Endodermal cell (in vitro differentiated cells): ENCODE results near the gene RBFOX1. TPM values are rescaled to one million over a fixed set of nuclear protein-coding genes. Genes with fewer than 3 reads are reported as not detected.

Source experiments
- DNase-seq: peaks from one replicate; pipeline ENCODE4 v3.0.0-alpha.2; 2017
- H3K27ac ChIP-seq: 2 replicates; pipeline ENCODE4 v1.5.1; 2013; ENCODE audit warnings: mild to moderate bottlenecking, low read depth, low read length, moderate library complexity
- H3K27me3 ChIP-seq: 2 replicates; pipeline ENCODE4 v1.6.1; 2013; ENCODE audit warnings: mild to moderate bottlenecking, low read length, moderate library complexity; ENCODE audit not compliant: insufficient read depth, control insufficient read depth, poor library complexity, severe bottlenecking
- H3K36me3 ChIP-seq: 2 replicates; pipeline ENCODE4 v1.7.0; 2013; ENCODE audit warnings: mild to moderate bottlenecking, low read length, moderate library complexity; ENCODE audit not compliant: control insufficient read depth, insufficient read depth
- H3K4me1 ChIP-seq: one replicate; pipeline ENCODE4 v1.7.0; 2013; ENCODE audit warnings: low read length; ENCODE audit not compliant: control insufficient read depth, insufficient read depth
- H3K4me3 ChIP-seq: 2 replicates; pipeline ENCODE4 v1.5.1; 2013; ENCODE audit warnings: mild to moderate bottlenecking, low read length, moderate library complexity
- H3K9ac ChIP-seq: 2 replicates; pipeline ENCODE4 v1.6.1; 2013; ENCODE audit warnings: mild to moderate bottlenecking, low read length, moderate library complexity; ENCODE audit not compliant: poor library complexity, severe bottlenecking; ENCODE audit errors: extremely low read depth
- H3K9me3 ChIP-seq: 2 replicates; pipeline ENCODE4 v1.6.1; 2013; ENCODE audit warnings: mild to moderate bottlenecking, low read length, moderate library complexity; ENCODE audit not compliant: control insufficient read depth
- H3K27ac Mint-ChIP-seq: 2 replicates; pipeline ENCODE4 v1.8.0; 2020; ENCODE audit warnings: mixed read lengths
- H3K27me3 Mint-ChIP-seq: 2 replicates; pipeline ENCODE4 v1.8.0; 2021; ENCODE audit warnings: mild to moderate bottlenecking, mixed read lengths; ENCODE audit not compliant: insufficient read depth
- H3K36me3 Mint-ChIP-seq: 2 replicates; pipeline ENCODE4 v1.8.0; 2020; ENCODE audit warnings: low read depth, mixed read lengths
- H3K4me1 Mint-ChIP-seq: 2 replicates; pipeline ENCODE4 v1.8.0; 2020; ENCODE audit warnings: mixed read lengths
- H3K4me3 Mint-ChIP-seq: 2 replicates; pipeline ENCODE4 v1.8.0; 2020; ENCODE audit warnings: mild to moderate bottlenecking, moderate library complexity, mixed read lengths
- H3K9me3 Mint-ChIP-seq: 2 replicates; pipeline ENCODE4 v1.8.0; 2020; ENCODE audit warnings: mild to moderate bottlenecking, mixed read lengths
- CTCF ChIP-seq: fragments of 200-600 bp; sonication (generic); conservative IDR thresholded peaks from 2 replicates; pipeline ENCODE4 v1.5.0; 2021; ENCODE audit warnings: antibody characterized with exemption, mild to moderate bottlenecking
- WGBS, 2 experiments: methylation state at CpG; one replicate each; pipeline versions ENCODE4 v1.1.5 to v1.1.7; 2013; ENCODE audit warnings: missing lambda C conversion rate in 2 of 2, mixed read lengths in 1 of 2; ENCODE audit not compliant: insufficient coverage in 1 of 2, insufficient read length in 1 of 2; 5-methylcytosine and 5-hydroxymethylcytosine counted together
- total RNA-seq, 2 donors: library from RNA; stranded (reverse); fragmentation: NEBNext Ultra II Directional in 1 of 2; extraction: Animal tissue kit (Norgen Biotek cat#: 25700) in 1 of 2; gene quantifications; 2 replicates in 1 of 2; 3 replicates in 1 of 2; pipeline ENCODE4 v1.2.1, GENCODE V29; 2021

Gene RBFOX1
- total RNA-seq, 2 donors from 2014 or later: 2.6 to 2.7 TPM

- Histone ChIP-seq H3K9me3 (no peaks in the 10 kb centered on the region), H3K9ac (no peak overlapping the region), H3K36me3 (no peaks in the 10 kb centered on the region), H3K4me1 (no peaks in the 10 kb centered on the region), H3K27ac (no peak overlapping the region), H3K4me3 (no peak overlapping the region), H3K27me3 (no peaks in the 10 kb centered on the region)
- Mint-ChIP-seq H3K27ac (no peak overlapping the region), H3K27me3 (peaks cover 1% of the 10 kb centered on the region), H3K4me1 (no peaks in the 10 kb centered on the region), H3K4me3 (no peak overlapping the region), H3K36me3 (no peaks in the 10 kb centered on the region), H3K9me3 (peaks cover 10% of the 10 kb centered on the region)
- DNase-seq: no peak
- 89 to 93% methylated on average over 7 of the region's 7 CpGs for WGBS, 2 experiments
- TF ChIP-seq CTCF: no peak
Observed at GRCh38 chr16:7705885-7706284, 373.2 kb downstream of the RBFOX1 start.

DNA sequence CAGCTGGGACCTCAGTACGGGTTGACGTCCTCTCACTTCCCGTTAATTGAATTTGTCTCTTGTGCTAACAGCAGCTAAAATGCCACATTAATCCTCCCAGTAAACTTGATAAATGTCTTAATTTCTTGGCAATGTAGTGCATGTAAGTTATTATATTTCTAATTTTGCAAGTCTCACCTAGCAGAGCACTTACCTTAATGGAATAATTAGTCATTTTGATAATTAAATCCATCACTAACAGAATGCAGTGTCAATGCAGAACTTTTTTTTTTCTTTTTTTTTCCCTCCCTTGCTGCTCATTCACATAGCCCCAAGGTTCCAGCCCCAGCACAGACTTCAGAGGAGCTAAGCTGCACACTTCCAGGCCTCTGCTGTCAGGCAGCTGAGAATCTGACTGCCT, 376.5 kb downstream of the RBFOX1 start:
- H3K4me1 Mint-ChIP-seq: peaks cover 7% of the 10 kb centered on the region
- 97% methylated on average over 3 of the region's 3 CpGs; no CpG with 5 or more reads in 1 of the 2 experiments for WGBS, 2 experiments

DNA sequence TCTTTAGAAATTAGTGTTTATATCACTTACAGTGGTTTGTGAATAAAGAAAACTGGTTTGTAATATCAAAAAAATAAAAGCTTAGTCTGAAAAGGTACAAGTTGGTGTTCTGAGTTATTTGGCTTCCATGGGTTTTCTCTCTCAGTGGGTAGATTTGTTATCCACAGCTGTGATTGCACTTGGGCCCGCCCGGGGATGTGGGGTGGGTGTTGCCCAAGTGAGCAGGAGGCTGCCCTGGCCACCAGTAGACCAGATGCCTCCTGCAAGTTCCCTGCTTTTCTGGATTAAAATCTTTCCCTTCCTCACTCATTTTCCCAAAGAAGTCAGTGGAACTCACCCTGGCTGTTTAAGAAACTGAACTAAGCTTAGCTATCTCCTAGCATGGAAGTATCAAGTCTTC, 380.6 kb downstream of the RBFOX1 start:
- Histone ChIP-seq H3K9ac (no peak overlapping the region), H3K4me1 (peaks cover 4% of the 10 kb centered on the region), H3K27me3 (peaks cover 32% of the 10 kb centered on the region), H3K4me3 (no peak overlapping the region), H3K36me3 (no peaks in the 10 kb centered on the region), H3K9me3 (no peaks in the 10 kb centered on the region), H3K27ac (no peak overlapping the region)
- no peak for DNase-seq
- no peaks in the 10 kb centered on the region for H3K36me3 Mint-ChIP-seq
- TF ChIP-seq CTCF: no peak
- no peaks in the 10 kb centered on the region for H3K9me3 Mint-ChIP-seq
- no peak overlapping the region for H3K4me3 Mint-ChIP-seq
- 100% methylated on average over 2 of the region's 2 CpGs; no CpG with 5 or more reads in 1 of the 2 experiments for WGBS, 2 experiments
- no peak overlapping the region for H3K27ac Mint-ChIP-seq
- peaks cover 22% of the 10 kb centered on the region for H3K4me1 Mint-ChIP-seq
- H3K27me3 Mint-ChIP-seq: peaks cover 26% of the 10 kb centered on the region

More for the DNA sequence above, 376.5 kb downstream of the RBFOX1 start:
- Mint-ChIP-seq H3K27ac (no peak overlapping the region), H3K9me3 (no peaks in the 10 kb centered on the region), H3K36me3 (no peaks in the 10 kb centered on the region), H3K4me3 (no peak overlapping the region), H3K27me3 (peaks cover 2% of the 10 kb centered on the region)
- DNase-seq: no peak
- Histone ChIP-seq H3K36me3 (no peaks in the 10 kb centered on the region), H3K4me1 (no peaks in the 10 kb centered on the region), H3K27ac (no peak overlapping the region), H3K4me3 (no peak overlapping the region), H3K27me3 (peaks cover 5% of the 10 kb centered on the region), H3K9ac (no peak overlapping the region), H3K9me3 (no peaks in the 10 kb centered on the region)
- no peak for TF ChIP-seq CTCF
